ENCODE results near the gene PSPC1.
"Not testable (repeated sequence)": the region's sequence is repeated elsewhere in the genome, so short reads cannot be mapped to it uniquely, and the experiment has no call there.

The PSPC1 gene

GRCh38 chr13:19782727-19783682 lies at the start of gene PSPC1:
TSS of gene PSPC1 (minus strand) at chr13:19782945. CDS start at chr13:19782757, 188 bp downstream.
- H3K4me1 ChIP-seq (ENCODE audit: control insufficient read depth, insufficient read depth, low read length); H3K27ac ChIP-seq (ENCODE audit: low read length); H3K27me3 ChIP-seq (ENCODE audit: control insufficient read depth, insufficient read depth, low read length); H3K36me3 ChIP-seq (ENCODE audit: control insufficient read depth, insufficient read depth, low read length); H3K9me3 ChIP-seq (ENCODE audit: control insufficient read depth, insufficient read depth, low read length): not testable (repeated sequence)
- peak; percentile 87 for DNase-seq (ENCODE audit: low read depth, low spot score)
- H3K4me3 ChIP-seq (ENCODE audit: low read length) = peak within 1 kb of the TSS; percentile 90
- no CpG with 5 or more reads among the region's 50 CpGs for WGBS (ENCODE audit: insufficient coverage, insufficient read length)

DNA sequence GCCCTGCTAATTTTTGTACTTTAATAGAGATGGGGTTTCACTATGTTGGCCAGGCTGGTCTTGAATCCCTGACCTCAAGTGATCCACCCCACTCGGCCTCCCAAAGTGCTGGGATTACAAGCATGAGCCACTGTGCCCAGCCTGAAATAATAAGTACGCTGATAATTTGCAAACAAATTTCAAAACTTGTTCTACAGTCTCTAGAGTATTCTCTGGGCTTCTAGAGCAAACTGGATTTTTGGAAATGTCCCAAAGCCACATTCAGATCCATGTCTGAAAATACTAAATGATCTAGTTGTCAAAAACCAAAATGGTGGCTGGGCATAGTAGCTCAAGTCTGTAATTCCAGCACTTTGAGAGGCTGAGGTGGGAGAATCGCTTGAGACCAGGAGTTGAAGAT lies 39.9 kb upstream of the PSPC1 start:
- Histone ChIP-seq H3K4me3 (ENCODE audit: low read length) (no peak overlapping the region), H3K36me3 (ENCODE audit: control insufficient read depth, insufficient read depth, low read length) (0 out of 2 replicates have a peak, but pooled peaks cover 2% of the 10 kb centered on the region), H3K27ac (ENCODE audit: low read length) (no peak overlapping the region), H3K9me3 (ENCODE audit: control insufficient read depth, insufficient read depth, low read length) (no peaks in the 10 kb centered on the region), H3K27me3 (ENCODE audit: control insufficient read depth, insufficient read depth, low read length) (no peaks in the 10 kb centered on the region), H3K4me1 (ENCODE audit: control insufficient read depth, insufficient read depth, low read length) (no peaks in the 10 kb centered on the region)
- DNase-seq (ENCODE audit: low read depth, low spot score) = no peak
- WGBS (ENCODE audit: insufficient coverage, insufficient read length) = no CpG with 5 or more reads among the region's 3 CpGs

- H3K4me1 ChIP-seq (ENCODE audit: control insufficient read depth, insufficient read depth, low read length) = no peaks in the 10 kb centered on the region
- peak; percentile 81 for DNase-seq (ENCODE audit: low read depth, low spot score)
- H3K27ac ChIP-seq (ENCODE audit: low read length) = no peak overlapping the region
- H3K9me3 ChIP-seq (ENCODE audit: control insufficient read depth, insufficient read depth, low read length) = no peaks in the 10 kb centered on the region
- no peak overlapping the region for H3K4me3 ChIP-seq (ENCODE audit: low read length)
- H3K27me3 ChIP-seq (ENCODE audit: control insufficient read depth, insufficient read depth, low read length) = no peaks in the 10 kb centered on the region
- 100% methylated on average over 1 of the region's 27 CpGs for WGBS (ENCODE audit: insufficient coverage, insufficient read length)
- H3K36me3 ChIP-seq (ENCODE audit: control insufficient read depth, insufficient read depth, low read length) = 0 out of 2 replicates have a peak, but pooled peaks cover 2% of the 10 kb centered on the region
These were observed 35.6 kb upstream of the PSPC1 start for GRCh38 chr13:19818223-19818842.

DNA sequence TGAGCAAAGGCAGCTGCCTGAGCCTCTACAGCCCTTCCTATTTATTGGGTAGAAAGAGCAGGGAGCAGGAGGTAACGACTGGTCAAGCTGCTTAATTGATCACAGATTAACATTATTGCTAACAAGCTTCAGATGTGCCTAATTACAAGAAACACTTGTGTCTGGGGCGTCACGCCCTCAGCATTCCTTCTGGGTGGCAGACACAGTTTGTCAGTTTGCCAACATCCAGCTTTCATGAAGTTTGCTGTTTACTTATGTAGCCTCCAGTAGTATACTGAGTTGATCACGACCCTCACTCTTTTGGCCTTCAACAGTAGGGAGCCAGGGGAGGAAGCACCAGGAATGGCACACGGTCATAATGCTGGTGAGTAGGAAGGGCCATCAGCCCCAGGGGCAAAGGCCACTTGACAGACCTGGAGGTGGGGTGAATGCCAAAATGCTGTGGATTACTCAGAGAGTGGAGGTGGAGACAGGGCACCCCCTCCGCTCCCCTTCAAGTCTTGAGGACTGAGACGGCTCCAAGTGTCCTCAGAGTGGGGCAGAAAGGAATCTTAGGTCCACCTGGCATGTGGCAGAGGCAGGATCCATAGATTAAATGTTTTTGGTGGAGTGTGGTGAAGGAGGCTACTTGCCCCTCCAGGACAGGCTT lies 34.9 kb upstream of the PSPC1 start:
- WGBS (ENCODE audit: insufficient coverage, insufficient read length) = no CpG with 5 or more reads among the region's 7 CpGs
- Histone ChIP-seq H3K4me1 (ENCODE audit: control insufficient read depth, insufficient read depth, low read length) (no peaks in the 10 kb centered on the region), H3K36me3 (ENCODE audit: control insufficient read depth, insufficient read depth, low read length) (0 out of 2 replicates have a peak, but pooled peaks cover 2% of the 10 kb centered on the region), H3K27me3 (ENCODE audit: control insufficient read depth, insufficient read depth, low read length) (no peaks in the 10 kb centered on the region), H3K4me3 (ENCODE audit: low read length) (no peak overlapping the region), H3K9me3 (ENCODE audit: control insufficient read depth, insufficient read depth, low read length) (no peaks in the 10 kb centered on the region), H3K27ac (ENCODE audit: low read length) (no peak overlapping the region)
- no peak for DNase-seq (ENCODE audit: low read depth, low spot score)

DNA sequence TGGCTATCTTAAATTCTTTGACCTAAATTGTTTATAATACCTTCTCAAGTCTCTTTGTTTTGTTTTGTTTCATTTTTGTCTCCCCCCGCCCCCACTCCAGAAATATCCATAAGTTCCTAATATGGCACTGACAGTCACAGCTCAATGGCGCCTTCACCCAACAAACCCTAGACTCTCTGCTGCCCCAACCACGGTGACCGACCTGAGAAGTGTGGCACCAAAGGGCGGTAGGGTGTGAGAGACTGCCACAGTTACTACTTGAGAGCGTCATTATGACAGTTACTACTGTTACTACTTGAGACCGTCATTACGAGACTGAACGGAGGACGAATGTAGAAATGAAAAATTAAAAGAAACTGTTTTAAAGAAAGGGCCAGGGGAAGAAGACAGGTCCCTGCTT lies 34.4 kb upstream of the PSPC1 start:
- Histone ChIP-seq H3K27ac (ENCODE audit: low read length) (no peak overlapping the region), H3K36me3 (ENCODE audit: control insufficient read depth, insufficient read depth, low read length) (0 out of 2 replicates have a peak, but pooled peaks cover 2% of the 10 kb centered on the region), H3K4me1 (ENCODE audit: control insufficient read depth, insufficient read depth, low read length) (no peaks in the 10 kb centered on the region), H3K4me3 (ENCODE audit: low read length) (no peak overlapping the region), H3K27me3 (ENCODE audit: control insufficient read depth, insufficient read depth, low read length) (no peaks in the 10 kb centered on the region), H3K9me3 (ENCODE audit: control insufficient read depth, insufficient read depth, low read length) (no peaks in the 10 kb centered on the region)
- WGBS (ENCODE audit: insufficient coverage, insufficient read length) = no CpG with 5 or more reads among the region's 10 CpGs
- no peak for DNase-seq (ENCODE audit: low read depth, low spot score)

DNA sequence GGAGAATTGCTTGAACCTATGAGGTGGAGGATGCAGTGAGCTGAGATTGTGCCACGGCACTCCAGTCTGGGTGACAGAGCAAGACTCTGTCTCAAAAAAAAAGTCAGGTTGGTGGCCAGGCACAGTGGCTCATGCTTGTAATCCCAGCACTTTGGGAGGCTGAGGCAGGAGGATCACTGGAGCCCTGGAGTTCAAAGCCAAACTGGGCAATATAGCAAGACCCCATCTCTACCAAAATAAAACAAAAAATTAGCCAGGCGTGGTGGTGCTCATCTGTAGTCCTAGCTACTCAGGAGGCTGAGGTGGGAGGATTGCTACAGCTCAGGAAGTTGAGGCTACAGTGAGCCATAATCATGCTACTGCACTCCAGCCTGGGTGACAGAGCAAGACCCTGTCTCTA lies 33.1 kb upstream of the PSPC1 start:
- not testable (repeated sequence) for DNase-seq (ENCODE audit: low read depth, low spot score); H3K4me1 ChIP-seq (ENCODE audit: control insufficient read depth, insufficient read depth, low read length)

DNA sequence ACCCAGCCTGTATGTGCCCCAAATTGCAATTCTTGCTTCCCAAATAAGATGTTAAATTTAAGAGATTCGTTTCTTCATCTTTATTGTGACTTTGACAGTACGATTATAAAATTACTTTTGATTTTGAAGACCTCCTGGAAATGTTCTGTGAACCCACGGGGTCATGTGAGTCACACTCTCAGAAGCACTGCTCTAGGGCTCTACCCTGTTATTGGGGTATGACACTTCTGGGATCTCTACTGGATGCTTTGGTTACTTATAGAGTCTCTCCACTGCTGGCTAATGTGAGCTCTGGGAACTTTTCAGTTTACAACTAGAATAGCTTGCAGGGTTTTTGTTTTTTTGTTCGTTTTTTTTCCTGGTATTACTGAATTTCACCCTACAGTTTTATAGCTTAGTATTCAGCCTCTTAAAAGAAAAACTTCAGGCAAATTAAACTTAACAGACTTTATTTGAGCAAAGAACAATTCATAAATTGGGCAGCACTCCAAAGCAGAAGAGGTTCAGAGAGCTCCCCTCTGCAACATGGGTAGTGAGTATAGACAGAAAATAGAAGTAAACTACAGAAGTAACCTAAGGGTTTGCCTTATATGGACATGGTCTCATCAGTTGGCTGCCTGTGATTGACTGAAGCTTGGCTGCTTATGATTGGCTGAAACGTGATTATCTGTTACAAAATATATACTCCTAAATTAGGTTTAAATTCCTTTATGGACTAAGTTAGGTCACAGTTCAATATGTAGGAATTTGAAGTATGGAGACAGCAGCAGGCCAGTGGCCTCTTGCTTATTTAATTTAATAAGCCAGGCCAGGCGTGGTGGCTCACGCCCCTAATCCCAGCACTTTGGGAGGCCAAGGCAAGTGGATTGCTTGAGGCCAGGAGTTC lies 28.5 kb upstream of the PSPC1 start:
- DNase-seq (ENCODE audit: low read depth, low spot score) = no peak
- Histone ChIP-seq H3K36me3 (ENCODE audit: control insufficient read depth, insufficient read depth, low read length) (no peaks in the 10 kb centered on the region), H3K27ac (ENCODE audit: low read length) (no peak overlapping the region), H3K4me1 (ENCODE audit: control insufficient read depth, insufficient read depth, low read length) (no peaks in the 10 kb centered on the region), H3K9me3 (ENCODE audit: control insufficient read depth, insufficient read depth, low read length) (no peaks in the 10 kb centered on the region), H3K27me3 (ENCODE audit: control insufficient read depth, insufficient read depth, low read length) (no peaks in the 10 kb centered on the region), H3K4me3 (ENCODE audit: low read length) (no peak overlapping the region)
- no CpG with 5 or more reads among the region's 7 CpGs for WGBS (ENCODE audit: insufficient coverage, insufficient read length)

More for the DNA sequence above, 33.1 kb upstream of the PSPC1 start:
- not testable (repeated sequence) for H3K4me3 ChIP-seq (ENCODE audit: low read length); H3K27me3 ChIP-seq (ENCODE audit: control insufficient read depth, insufficient read depth, low read length); H3K36me3 ChIP-seq (ENCODE audit: control insufficient read depth, insufficient read depth, low read length); H3K9me3 ChIP-seq (ENCODE audit: control insufficient read depth, insufficient read depth, low read length); H3K27ac ChIP-seq (ENCODE audit: low read length)
- no CpG with 5 or more reads among the region's 2 CpGs for WGBS (ENCODE audit: insufficient coverage, insufficient read length)

GRCh38 chr13:19810151-19810550 lies 27.4 kb upstream of the PSPC1 start:
- H3K4me3 ChIP-seq (ENCODE audit: low read length) = no peak overlapping the region
- H3K9me3 ChIP-seq (ENCODE audit: control insufficient read depth, insufficient read depth, low read length) = no peaks in the 10 kb centered on the region
- H3K4me1 ChIP-seq (ENCODE audit: control insufficient read depth, insufficient read depth, low read length) = no peaks in the 10 kb centered on the region
- DNase-seq (ENCODE audit: low read depth, low spot score) = no peak
- WGBS (ENCODE audit: insufficient coverage, insufficient read length) = no CpG with 5 or more reads among the region's 4 CpGs
- H3K27me3 ChIP-seq (ENCODE audit: control insufficient read depth, insufficient read depth, low read length) = no peaks in the 10 kb centered on the region
- no peaks in the 10 kb centered on the region for H3K36me3 ChIP-seq (ENCODE audit: control insufficient read depth, insufficient read depth, low read length)
- H3K27ac ChIP-seq (ENCODE audit: low read length) = no peak overlapping the region

- Histone ChIP-seq H3K36me3 (ENCODE audit: control insufficient read depth, insufficient read depth, low read length) (no peaks in the 10 kb centered on the region), H3K27ac (ENCODE audit: low read length) (no peak overlapping the region), H3K9me3 (ENCODE audit: control insufficient read depth, insufficient read depth, low read length) (no peaks in the 10 kb centered on the region), H3K4me1 (ENCODE audit: control insufficient read depth, insufficient read depth, low read length) (no peaks in the 10 kb centered on the region), H3K27me3 (ENCODE audit: control insufficient read depth, insufficient read depth, low read length) (no peaks in the 10 kb centered on the region), H3K4me3 (ENCODE audit: low read length) (no peak overlapping the region)
- no peak for DNase-seq (ENCODE audit: low read depth, low spot score)
- no CpG with 5 or more reads among the region's 4 CpGs for WGBS (ENCODE audit: insufficient coverage, insufficient read length)
These were observed 23.0 kb upstream of the PSPC1 start for GRCh38 chr13:19805765-19806164.

GRCh38 chr13:19795956-19796355 lies 13.2 kb upstream of the PSPC1 start:
- H3K36me3 ChIP-seq (ENCODE audit: control insufficient read depth, insufficient read depth, low read length) = no peaks in the 10 kb centered on the region
- no peaks in the 10 kb centered on the region for H3K4me1 ChIP-seq (ENCODE audit: control insufficient read depth, insufficient read depth, low read length)
- H3K27ac ChIP-seq (ENCODE audit: low read length) = no peak overlapping the region
- H3K27me3 ChIP-seq (ENCODE audit: control insufficient read depth, insufficient read depth, low read length) = no peaks in the 10 kb centered on the region
- H3K4me3 ChIP-seq (ENCODE audit: low read length) = no peak overlapping the region
- DNase-seq (ENCODE audit: low read depth, low spot score) = no peak
- no CpG with 5 or more reads among the region's 7 CpGs for WGBS (ENCODE audit: insufficient coverage, insufficient read length)
- no peaks in the 10 kb centered on the region for H3K9me3 ChIP-seq (ENCODE audit: control insufficient read depth, insufficient read depth, low read length)

Data from iPS DF 6.9 (cell line).